ENCODE measurements around the gene PIK3C3. TPM values are rescaled to one million over a fixed set of nuclear protein-coding genes. Genes with fewer than 3 reads are reported as not detected.

The PIK3C3 gene
- polyA plus RNA-seq, 1 experiment = 77.5 TPM

DNA sequence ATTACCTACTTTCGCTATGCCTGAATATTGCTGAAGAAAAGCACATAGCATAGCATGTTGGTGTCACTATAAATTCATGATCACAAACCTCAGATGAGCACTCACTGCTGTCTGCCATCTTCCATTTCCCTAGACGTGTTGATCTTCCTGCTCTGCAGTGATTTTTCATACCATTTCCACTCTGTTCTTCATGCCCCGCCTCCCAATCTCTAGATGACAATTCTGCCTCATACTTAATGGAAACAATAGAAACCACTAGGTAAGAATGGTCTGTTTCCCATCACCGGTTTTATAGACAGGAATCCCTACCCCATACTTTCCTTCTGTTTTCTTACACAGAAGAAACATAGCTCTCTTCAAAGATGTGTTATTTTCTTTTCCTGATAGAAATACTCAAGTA, 63.8 kb downstream of the PIK3C3 start:
- Histone ChIP-seq H3K4me3 (ENCODE audit: low read depth, low read length) (no peak overlapping the region), H3K27ac (ENCODE audit: low read depth, low read length) (no peak overlapping the region), H3K9me3 (ENCODE audit: control insufficient read depth, insufficient read depth, low read length) (no peaks in the 10 kb centered on the region), H3K27me3 (ENCODE audit: control insufficient read depth, insufficient read depth, low read length) (no peaks in the 10 kb centered on the region)
- ChIA-PET POLR2A (no interaction called here), CTCF (interaction anchor here (0.8 to 7.5 kb wide), 4 partner anchors 9 to 95 kb away, joined by 3 to 166 read pairs (median 30); no protein-coding TSS in a partner anchor)
- TF ChIP-seq, protein P1, sequence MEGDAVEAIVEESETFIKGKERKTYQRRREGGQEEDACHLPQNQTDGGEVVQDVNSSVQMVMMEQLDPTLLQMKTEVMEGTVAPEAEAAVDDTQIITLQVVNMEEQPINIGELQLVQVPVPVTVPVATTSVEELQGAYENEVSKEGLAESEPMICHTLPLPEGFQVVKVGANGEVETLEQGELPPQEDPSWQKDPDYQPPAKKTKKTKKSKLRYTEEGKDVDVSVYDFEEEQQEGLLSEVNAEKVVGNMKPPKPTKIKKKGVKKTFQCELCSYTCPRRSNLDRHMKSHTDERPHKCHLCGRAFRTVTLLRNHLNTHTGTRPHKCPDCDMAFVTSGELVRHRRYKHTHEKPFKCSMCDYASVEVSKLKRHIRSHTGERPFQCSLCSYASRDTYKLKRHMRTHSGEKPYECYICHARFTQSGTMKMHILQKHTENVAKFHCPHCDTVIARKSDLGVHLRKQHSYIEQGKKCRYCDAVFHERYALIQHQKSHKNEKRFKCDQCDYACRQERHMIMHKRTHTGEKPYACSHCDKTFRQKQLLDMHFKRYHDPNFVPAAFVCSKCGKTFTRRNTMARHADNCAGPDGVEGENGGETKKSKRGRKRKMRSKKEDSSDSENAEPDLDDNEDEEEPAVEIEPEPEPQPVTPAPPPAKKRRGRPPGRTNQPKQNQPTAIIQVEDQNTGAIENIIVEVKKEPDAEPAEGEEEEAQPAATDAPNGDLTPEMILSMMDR (IDR thresholded peaks at IDR 0.05; ENCODE audit: low read depth, low read length) = no peak
- DNase-seq (ENCODE audit: low read depth, low spot score) = no peak

DNA sequence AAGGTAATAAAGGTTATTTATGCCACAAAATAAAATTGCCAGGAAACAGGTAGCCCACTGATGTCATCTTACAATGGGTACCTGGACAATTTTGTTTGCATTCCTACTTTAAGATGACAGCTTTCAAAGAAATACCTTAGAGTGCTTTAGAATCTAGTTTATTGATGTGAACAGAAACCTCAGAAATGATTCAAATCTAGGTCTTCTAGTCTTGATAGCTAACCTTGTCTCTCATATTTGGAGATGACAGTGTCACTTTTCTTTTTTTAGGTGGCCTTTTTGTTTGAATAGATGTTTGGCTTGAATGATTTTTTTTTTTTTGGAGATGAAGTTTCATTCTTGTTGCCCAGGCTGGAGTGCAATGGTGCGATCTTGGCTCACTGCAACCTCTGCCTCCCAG, 69.1 kb downstream of the PIK3C3 start:
- no peak overlapping the region for H3K4me3 ChIP-seq (ENCODE audit: low read depth, low read length)
- H3K9me3 ChIP-seq (ENCODE audit: control insufficient read depth, insufficient read depth, low read length) = no peaks in the 10 kb centered on the region
- POLR2A ChIA-PET = no interaction called here

DNA sequence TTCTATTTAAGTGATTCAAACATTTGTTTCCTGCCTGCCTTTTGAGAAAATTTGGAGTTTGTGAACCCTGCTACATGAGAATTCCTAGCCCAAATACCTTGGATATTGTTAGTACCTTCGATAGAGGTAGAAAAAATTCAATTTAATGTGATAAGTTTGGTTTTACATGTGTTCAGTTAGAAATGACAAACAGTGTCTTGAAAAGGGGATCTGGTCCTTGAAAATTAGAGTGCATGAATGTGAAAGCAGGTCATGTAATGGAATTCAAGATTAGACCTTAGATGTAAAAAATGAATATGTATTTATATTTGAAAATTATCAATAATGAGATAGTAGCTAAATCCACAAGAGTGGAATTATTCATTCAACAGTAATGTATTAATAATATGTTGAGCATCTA, 70.5 kb downstream of the PIK3C3 start:
- H3K4me3 ChIP-seq (ENCODE audit: low read depth, low read length) = no peak overlapping the region
- H3K27me3 ChIP-seq (ENCODE audit: control insufficient read depth, insufficient read depth, low read length) = no peaks in the 10 kb centered on the region
- ChIA-PET CTCF (interaction anchor here (3.7 kb wide), 1 partner anchor 27 kb away, joined by 83 read pairs; no protein-coding TSS in a partner anchor), POLR2A (no interaction called here)
- DNase-seq (ENCODE audit: low read depth, low spot score) = no peak
- H3K9me3 ChIP-seq (ENCODE audit: control insufficient read depth, insufficient read depth, low read length) = no peaks in the 10 kb centered on the region
- H3K27ac ChIP-seq (ENCODE audit: low read depth, low read length) = no peak overlapping the region
- TF ChIP-seq, protein P1 (IDR thresholded peaks at IDR 0.05; ENCODE audit: low read depth, low read length) = no peak

More for the DNA sequence above, 69.1 kb downstream of the PIK3C3 start:
- no peak for DNase-seq (ENCODE audit: low read depth, low spot score)
- no peak overlapping the region for H3K27ac ChIP-seq (ENCODE audit: low read depth, low read length)
- no peaks in the 10 kb centered on the region for H3K27me3 ChIP-seq (ENCODE audit: control insufficient read depth, insufficient read depth, low read length)
- TF ChIP-seq, protein P1 (IDR thresholded peaks at IDR 0.05; ENCODE audit: low read depth, low read length) = no peak
- CTCF ChIA-PET = interaction anchor here (0.6 kb wide), 1 partner anchor 411 kb away, joined by 3 read pairs; no protein-coding TSS in a partner anchor

DNA sequence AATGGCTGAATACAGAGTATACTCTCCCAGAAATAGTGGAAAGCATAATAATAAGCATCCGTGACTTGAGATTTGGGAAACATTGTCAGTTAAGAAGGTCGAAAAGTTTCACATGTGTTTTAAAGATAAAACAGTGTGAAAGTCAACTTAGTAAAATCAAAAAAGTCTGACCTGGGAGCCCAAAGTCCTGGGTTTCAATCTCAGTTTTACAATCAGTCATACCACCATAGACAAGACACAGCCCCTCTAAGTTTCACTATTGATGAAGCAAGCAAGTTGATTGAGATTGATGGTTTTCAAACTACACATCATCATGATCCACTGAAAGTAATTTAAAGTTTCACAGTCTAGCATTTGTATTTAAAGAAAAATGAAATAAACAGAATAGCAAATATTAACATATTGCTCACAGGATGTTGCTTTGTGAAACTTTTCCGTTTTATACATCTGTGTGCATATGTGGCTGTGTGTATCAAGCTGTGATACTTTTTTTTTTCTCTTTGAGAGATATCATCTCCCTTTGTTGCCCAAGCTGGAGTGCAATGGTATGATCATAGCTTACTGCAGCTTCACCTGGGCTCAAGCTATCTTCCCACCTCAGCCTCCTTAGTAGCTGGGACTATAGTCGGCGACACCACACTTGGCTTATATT, 71.1 kb downstream of the PIK3C3 start:
- DNase-seq (ENCODE audit: low read depth, low spot score) = no peak
- Histone ChIP-seq H3K9me3 (ENCODE audit: control insufficient read depth, insufficient read depth, low read length) (no peaks in the 10 kb centered on the region), H3K27ac (ENCODE audit: low read depth, low read length) (no peak overlapping the region), H3K4me3 (ENCODE audit: low read depth, low read length) (no peak overlapping the region), H3K27me3 (ENCODE audit: control insufficient read depth, insufficient read depth, low read length) (no peaks in the 10 kb centered on the region)
- ChIA-PET CTCF (interaction anchor here (2.6 to 5.3 kb wide), 5 partner anchors 9 to 89 kb away, joined by 29 to 166 read pairs (median 83); no protein-coding TSS in a partner anchor), POLR2A (no interaction called here)
- TF ChIP-seq, protein P1 (IDR thresholded peaks at IDR 0.05; ENCODE audit: low read depth, low read length) = no peak

DNA sequence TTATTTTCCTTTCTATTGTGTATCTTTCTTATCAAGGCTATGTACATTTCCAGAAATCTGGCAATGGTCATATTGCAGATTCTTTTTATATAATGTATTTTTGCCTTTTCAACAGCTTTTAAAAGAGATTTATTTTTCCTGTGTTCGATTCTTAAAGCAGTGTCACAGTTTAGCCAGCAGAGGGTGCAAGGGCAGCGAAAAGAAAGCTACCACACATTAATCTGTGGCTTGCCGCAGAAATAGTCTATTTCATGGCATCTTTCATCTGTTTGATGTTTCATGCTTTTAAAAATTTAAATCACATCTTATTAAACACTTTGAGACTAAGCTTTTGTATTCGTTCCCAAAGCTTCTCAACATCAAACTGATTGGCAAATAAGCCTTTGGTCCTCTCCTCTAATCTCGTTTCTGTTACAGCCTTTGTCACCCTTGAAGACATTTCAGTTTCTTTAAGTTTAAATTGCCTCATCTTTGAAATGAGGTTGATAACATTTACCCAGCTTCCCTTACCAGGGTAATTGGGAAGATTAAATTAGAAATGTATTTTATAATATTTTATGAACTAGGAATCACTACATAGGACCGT, 73.3 kb downstream of the PIK3C3 start:
- ChIA-PET POLR2A (no interaction called here), CTCF (interaction anchor here (0.6 to 5.3 kb wide), 49 partner anchors 11 to 1569 kb away, joined by 3 to 166 read pairs (median 6); partner anchors contain the start of gene PIK3C3)
- no peaks in the 10 kb centered on the region for H3K27me3 ChIP-seq (ENCODE audit: control insufficient read depth, insufficient read depth, low read length)
- no peak for DNase-seq (ENCODE audit: low read depth, low spot score)
- H3K27ac ChIP-seq (ENCODE audit: low read depth, low read length) = no peak overlapping the region
- no peaks in the 10 kb centered on the region for H3K9me3 ChIP-seq (ENCODE audit: control insufficient read depth, insufficient read depth, low read length)
- TF ChIP-seq, protein P1 (IDR thresholded peaks at IDR 0.05; ENCODE audit: low read depth, low read length) = peak; percentile 93
- H3K4me3 ChIP-seq (ENCODE audit: low read depth, low read length) = no peak overlapping the region

Measured in AG04450 (cell line).